Endothelial cell (in vitro differentiated cells): ENCODE results near the gene RING1. TPM values are rescaled to one million over a fixed set of nuclear protein-coding genes. Genes with fewer than 3 reads are reported as not detected.

Source experiments
- DNase-seq: peaks from one replicate; pipeline ENCODE4 v3.0.0; 2021; ENCODE audit warnings: low spot score
- H3K27ac Mint-ChIP-seq: one replicate; pipeline ENCODE4 v1.8.0; 2021; ENCODE audit warnings: mixed read lengths, inconsistent platforms; ENCODE audit not compliant: unreplicated experiment
- H3K27me3 Mint-ChIP-seq: one replicate; pipeline ENCODE4 v1.8.0; 2021; ENCODE audit warnings: mild to moderate bottlenecking, moderate library complexity, mixed read lengths, inconsistent platforms; ENCODE audit not compliant: unreplicated experiment
- H3K36me3 Mint-ChIP-seq: one replicate; pipeline ENCODE4 v1.8.0; 2021; ENCODE audit warnings: mild to moderate bottlenecking, low read depth, mixed read lengths, inconsistent platforms; ENCODE audit not compliant: unreplicated experiment
- H3K4me1 Mint-ChIP-seq: one replicate; pipeline ENCODE4 v1.8.0; 2021; ENCODE audit warnings: mild to moderate bottlenecking, mixed read lengths, inconsistent platforms; ENCODE audit not compliant: unreplicated experiment
- H3K4me3 Mint-ChIP-seq: one replicate; pipeline ENCODE4 v1.8.0; 2021; ENCODE audit warnings: mild to moderate bottlenecking, mixed read lengths, inconsistent platforms; ENCODE audit not compliant: unreplicated experiment
- H3K9me3 Mint-ChIP-seq: one replicate; pipeline ENCODE4 v1.8.0; 2021; ENCODE audit warnings: mixed read lengths, inconsistent platforms; ENCODE audit not compliant: unreplicated experiment
- CTCF ChIP-seq: fragments of 200-600 bp; sonication (generic); IDR thresholded peaks from one replicate; pipeline ENCODE4 v1.5.0; 2021; ENCODE audit warnings: antibody characterized with exemption; ENCODE audit not compliant: unreplicated experiment
- total RNA-seq: library from RNA; stranded (reverse); fragmentation: NEBNext Ultra II Directional; extraction: Animal tissue kit (Norgen Biotek cat#: 25700); gene quantifications from one replicate; pipeline ENCODE4 v1.2.1, GENCODE V29; 2021; ENCODE audit not compliant: unreplicated experiment

The RING1 gene
- total RNA-seq, 1 donor from 2014 or later, result 19.6 TPM

GRCh38 chr6:33176906-33177305, 31.4 kb upstream of the RING1 start:
- peaks cover 6% of the 10 kb centered on the region for H3K4me1 Mint-ChIP-seq
- peak overlapping the region; percentile 83 for H3K4me3 Mint-ChIP-seq
- DNase-seq, result no peak
- TF ChIP-seq CTCF, result no peak
- H3K27me3 Mint-ChIP-seq, result peaks cover 15% of the 10 kb centered on the region
- H3K27ac Mint-ChIP-seq, result no peak overlapping the region
- peaks cover 29% of the 10 kb centered on the region for H3K36me3 Mint-ChIP-seq
- no peaks in the 10 kb centered on the region for H3K9me3 Mint-ChIP-seq

- DNase-seq, result no peak
- no peaks in the 10 kb centered on the region for H3K9me3 Mint-ChIP-seq
- no peak overlapping the region for H3K27ac Mint-ChIP-seq
- TF ChIP-seq CTCF, result no peak
- H3K36me3 Mint-ChIP-seq, result peaks cover 31% of the 10 kb centered on the region
- peaks cover 15% of the 10 kb centered on the region for H3K27me3 Mint-ChIP-seq
- peaks cover 9% of the 10 kb centered on the region for H3K4me1 Mint-ChIP-seq
- H3K4me3 Mint-ChIP-seq, result peak overlapping the region; percentile 83
Observed at GRCh38 chr6:33177552-33178446, 30.5 kb upstream of the RING1 start.

GRCh38 chr6:33178755-33179475, 29.4 kb upstream of the RING1 start:
- Mint-ChIP-seq H3K27ac (no peak overlapping the region), H3K4me3 (peak overlapping the region; percentile 63), H3K9me3 (no peaks in the 10 kb centered on the region), H3K36me3 (peaks cover 42% of the 10 kb centered on the region), H3K4me1 (peaks cover 20% of the 10 kb centered on the region), H3K27me3 (peaks cover 17% of the 10 kb centered on the region)
- DNase-seq, result no peak
- no peak for TF ChIP-seq CTCF

GRCh38 chr6:33181141-33181540, 27.2 kb upstream of the RING1 start:
- H3K36me3 Mint-ChIP-seq, result peaks cover 42% of the 10 kb centered on the region
- H3K9me3 Mint-ChIP-seq, result no peaks in the 10 kb centered on the region
- H3K4me3 Mint-ChIP-seq, result peak overlapping the region; percentile 9
- no peak for TF ChIP-seq CTCF
- DNase-seq, result no peak
- no peak overlapping the region for H3K27ac Mint-ChIP-seq
- peaks cover 32% of the 10 kb centered on the region for H3K4me1 Mint-ChIP-seq
- H3K27me3 Mint-ChIP-seq, result peaks cover 13% of the 10 kb centered on the region
